Activated CD8-positive, alpha-beta memory T cell treated with anti-CD3 and anti-CD28 coated beads, Interleukin-2, amount 10 ng/mL, durations not matched to agents 7 days and 5 days (primary cell): ENCODE measurements around the gene SDF2. TPM values are rescaled to one million over a fixed set of nuclear protein-coding genes. Genes with fewer than 3 reads are reported as not detected.
"Not testable (repeated sequence)": the region's sequence is repeated elsewhere in the genome, so short reads cannot be mapped to it uniquely, and the experiment has no call there.

Source experiments
- ATAC-seq: fragments of 150-1000 bp; cut with Tn5 transposase; one replicate; pipeline ENCODE4 v1.10.0; 2021; ENCODE audit warnings: moderate library complexity
- CTCF ChIA-PET: fragments of 350-600 bp; sonication (Branson Sonifier 250); formaldehyde crosslinking; loops from one replicate; lab custom pipeline; 2021; ENCODE audit warnings: antibody characterized with exemption; lab: Charles Lee
- DNase-seq: peaks from one replicate; pipeline ENCODE4 v3.0.0-alpha.2; 2020
- H3K27ac Mint-ChIP-seq: one replicate; pipeline ENCODE4 v1.8.0; 2021; ENCODE audit warnings: mild to moderate bottlenecking, mixed read lengths
- H3K27me3 Mint-ChIP-seq: one replicate; pipeline ENCODE4 v1.8.0; 2021; ENCODE audit warnings: mixed read lengths
- H3K36me3 Mint-ChIP-seq: one replicate; pipeline ENCODE4 v1.8.0; 2021; ENCODE audit warnings: mild to moderate bottlenecking, mixed read lengths
- H3K4me1 Mint-ChIP-seq: one replicate; pipeline ENCODE4 v1.8.0; 2021; ENCODE audit warnings: mixed read lengths
- H3K4me3 Mint-ChIP-seq: one replicate; pipeline ENCODE4 v1.8.0; 2021; ENCODE audit warnings: mild to moderate bottlenecking, moderate library complexity, mixed read lengths
- H3K9me3 Mint-ChIP-seq: one replicate; pipeline ENCODE4 v1.8.0; 2022; ENCODE audit warnings: low read depth, mixed read lengths
- total RNA-seq, 2 experiments: library from RNA; stranded (reverse); gene quantifications; one replicate each; pipeline ENCODE4 v1.2.3, GENCODE V29; 2021

SDF2 gene
- total RNA-seq, 2 experiments from 2014 or later, result 45.9 to 48.9 TPM

DNA sequence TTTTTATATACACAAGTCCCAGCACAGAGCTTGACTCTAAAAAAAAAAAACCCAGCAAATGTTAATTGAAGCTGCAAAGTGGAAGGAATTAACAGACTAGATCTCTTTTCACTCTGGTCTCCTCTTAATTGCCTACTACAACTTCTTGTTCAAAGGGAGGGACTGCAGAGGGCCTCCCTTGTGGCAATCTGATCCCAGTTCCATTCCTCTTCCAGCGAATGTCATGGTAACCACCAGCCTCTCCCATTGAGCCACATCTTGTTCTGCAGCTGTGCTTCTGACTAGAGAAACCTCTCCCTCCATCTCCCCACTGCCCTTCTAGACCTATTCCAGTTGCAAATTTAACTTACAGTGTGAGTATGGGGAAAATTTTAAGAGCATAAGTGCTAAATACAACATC lies 6.2 kb upstream of the SDF2 start:
- Mint-ChIP-seq H3K4me3 (no peak overlapping the region), H3K9me3 (no peaks in the 10 kb centered on the region), H3K27me3 (no peaks in the 10 kb centered on the region), H3K4me1 (peaks cover 40% of the 10 kb centered on the region), H3K36me3 (peaks cover 43% of the 10 kb centered on the region), H3K27ac (no peak overlapping the region)
- CTCF ChIA-PET, result interaction anchor here (1.0 to 2.4 kb wide), 5 partner anchors 9 to 24 kb away, joined by 3 to 10 read pairs (median 5); no protein-coding TSS in a partner anchor
- DNase-seq, result no peak
- ATAC-seq, result no peak

GRCh38 chr17:28665994-28666393 lies 4.3 kb upstream of the SDF2 start:
- ATAC-seq, result no peak
- Mint-ChIP-seq H3K27ac (no peak overlapping the region), H3K27me3 (no peaks in the 10 kb centered on the region), H3K4me1 (peaks cover 44% of the 10 kb centered on the region), H3K36me3 (peaks cover 30% of the 10 kb centered on the region), H3K4me3 (no peak overlapping the region), H3K9me3 (no peaks in the 10 kb centered on the region)
- CTCF ChIA-PET, result no interaction called here
- DNase-seq, result no peak

DNA sequence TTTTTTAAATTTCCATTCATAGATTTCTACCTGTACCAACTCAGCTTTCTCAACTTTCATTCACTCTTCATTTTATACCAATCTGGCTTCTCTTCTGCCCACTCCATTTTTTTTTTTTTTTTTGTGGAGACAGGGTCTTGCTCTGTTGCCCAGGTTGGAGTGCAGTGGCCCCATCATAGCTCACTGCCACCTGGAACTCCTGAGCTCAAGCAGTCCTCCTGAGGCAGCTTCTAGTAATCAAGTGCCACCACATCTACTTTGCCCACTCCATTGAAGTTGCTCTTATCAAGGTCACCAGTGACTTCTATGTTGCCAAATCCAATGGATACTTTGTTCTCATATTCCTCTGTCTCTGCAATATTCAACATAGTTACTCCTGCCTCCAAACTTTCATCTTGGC lies 2.0 kb upstream of the SDF2 start:
- Mint-ChIP-seq H3K27ac (peak overlapping the region; percentile 99), H3K27me3 (no peaks in the 10 kb centered on the region), H3K36me3 (peaks cover 37% of the 10 kb centered on the region), H3K9me3 (no peaks in the 10 kb centered on the region), H3K4me3 (peak overlapping the region; percentile 97), H3K4me1 (peaks cover 56% of the 10 kb centered on the region)
- ATAC-seq (no peak), DNase-seq (no peak)
- CTCF ChIA-PET, result interaction anchor here (5.2 kb wide), 1 partner anchor 16 kb away, joined by 102 read pairs; the partner anchor contains the start of gene BLTP2

GRCh38 chr17:28662527-28662829 lies 772 bp upstream of the SDF2 start:
- peaks cover 39% of the 10 kb centered on the region for H3K36me3 Mint-ChIP-seq
- H3K27ac Mint-ChIP-seq, result peak overlapping the region; percentile 99
- CTCF ChIA-PET, result interaction anchor here (0.5 to 5.2 kb wide), 8 partner anchors 10 to 289 kb away, joined by 3 to 102 read pairs (median 7); partner anchors contain the start of genes BLTP2, NEK8, PHF12 and PROCA1
- no peaks in the 10 kb centered on the region for H3K27me3 Mint-ChIP-seq
- peaks cover 49% of the 10 kb centered on the region for H3K4me1 Mint-ChIP-seq
- no peak for DNase-seq
- H3K9me3 Mint-ChIP-seq, result no peaks in the 10 kb centered on the region
- no peak for ATAC-seq
- H3K4me3 Mint-ChIP-seq, result peak overlapping the region; percentile 97

DNA sequence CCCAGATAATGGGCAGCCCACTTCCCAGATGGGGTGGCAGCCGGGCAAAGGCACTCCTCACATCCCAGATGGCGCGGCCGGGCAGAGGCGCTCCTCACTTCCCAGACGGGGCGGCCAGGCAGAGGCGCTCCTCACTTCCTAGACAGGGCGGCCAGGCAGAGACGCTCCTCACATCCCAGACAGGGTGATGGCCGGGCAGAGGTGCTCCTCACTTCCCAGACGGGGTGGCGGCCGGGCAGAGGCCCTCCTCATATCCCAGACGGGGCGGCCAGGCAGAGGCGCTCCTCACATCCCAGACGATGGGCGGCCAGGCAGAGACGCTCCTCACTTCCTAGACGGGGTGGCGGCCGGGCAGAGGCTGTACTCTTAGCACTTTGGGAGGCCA lies 2.2 kb downstream of the SDF2 start:
- not testable (repeated sequence) for H3K4me3 Mint-ChIP-seq, H3K9me3 Mint-ChIP-seq, H3K27me3 Mint-ChIP-seq, H3K27ac Mint-ChIP-seq, DNase-seq, ATAC-seq
- H3K4me1 Mint-ChIP-seq, result peaks cover 38% of the 10 kb centered on the region
- peaks cover 32% of the 10 kb centered on the region for H3K36me3 Mint-ChIP-seq
- CTCF ChIA-PET, result interaction anchor here (1.6 kb wide), 1 partner anchor 10 kb away, joined by 3 read pairs; no protein-coding TSS in a partner anchor

DNA sequence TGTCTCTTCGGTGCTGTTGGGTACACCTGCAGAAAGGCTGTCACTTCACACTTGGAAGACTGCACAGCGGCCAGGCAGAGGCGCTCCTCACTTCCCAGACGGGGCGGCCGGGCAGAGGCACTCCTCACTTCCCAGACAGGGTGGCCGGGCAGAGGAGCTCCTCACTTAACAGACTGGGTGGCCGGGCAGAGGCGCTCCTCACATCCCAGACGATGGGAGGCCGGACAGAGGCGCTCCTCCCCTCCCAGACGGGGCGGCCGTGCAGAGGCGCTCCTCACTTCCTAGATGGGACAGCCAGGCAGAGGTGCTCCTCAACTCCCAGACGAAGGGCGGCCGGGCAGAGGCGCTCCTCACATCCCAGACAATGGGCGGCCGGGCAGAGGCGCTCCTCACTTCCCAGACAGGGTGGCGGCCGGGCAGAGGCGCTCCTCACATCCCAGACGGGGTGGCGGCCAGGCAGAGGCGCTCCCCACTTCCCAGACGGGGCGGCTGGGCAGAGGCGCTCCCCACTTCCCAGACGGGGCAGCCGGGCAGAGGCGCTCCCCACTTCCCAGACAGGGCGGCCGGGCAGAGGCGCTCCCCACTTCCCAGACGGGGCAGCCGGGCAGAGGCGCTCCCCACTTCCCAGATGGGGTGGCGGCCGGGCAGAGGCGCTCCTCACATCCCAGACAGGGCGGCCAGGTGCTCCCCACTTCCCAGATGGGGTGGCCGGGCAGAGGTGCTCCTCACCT lies 2.8 kb downstream of the SDF2 start:
- Mint-ChIP-seq H3K36me3 (peaks cover 31% of the 10 kb centered on the region), H3K4me1 (peaks cover 34% of the 10 kb centered on the region)
- H3K27me3 Mint-ChIP-seq, H3K9me3 Mint-ChIP-seq, DNase-seq, H3K27ac Mint-ChIP-seq, CTCF ChIA-PET, ATAC-seq, H3K4me3 Mint-ChIP-seq: not testable (repeated sequence)

DNA sequence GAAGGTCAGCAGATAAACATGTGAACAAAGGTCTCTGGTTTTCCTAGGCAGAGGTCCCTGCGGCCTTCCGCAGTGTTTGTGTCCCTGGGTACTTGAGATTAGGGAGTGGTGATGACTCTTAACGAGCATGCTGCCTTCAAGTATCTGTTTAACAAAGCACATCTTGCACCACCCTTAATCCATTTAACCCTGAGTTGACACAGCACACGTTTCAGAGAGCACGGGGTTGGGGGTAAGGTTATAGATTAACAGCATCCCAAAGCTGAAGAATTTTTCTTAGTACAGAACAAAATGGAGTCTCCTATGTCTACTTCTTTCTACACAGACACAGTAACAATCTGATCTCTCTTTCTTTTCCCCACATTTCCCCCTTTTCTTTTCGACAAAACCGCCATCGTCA lies 3.4 kb downstream of the SDF2 start:
- H3K9me3 Mint-ChIP-seq, ATAC-seq, H3K4me3 Mint-ChIP-seq, H3K27ac Mint-ChIP-seq, DNase-seq, H3K27me3 Mint-ChIP-seq, CTCF ChIA-PET: not testable (repeated sequence)
- peaks cover 29% of the 10 kb centered on the region for H3K4me1 Mint-ChIP-seq
- peaks cover 30% of the 10 kb centered on the region for H3K36me3 Mint-ChIP-seq

- Mint-ChIP-seq H3K4me1 (peaks cover 23% of the 10 kb centered on the region), H3K27ac (no peak overlapping the region), H3K27me3 (no peaks in the 10 kb centered on the region), H3K36me3 (peaks cover 33% of the 10 kb centered on the region), H3K9me3 (no peaks in the 10 kb centered on the region), H3K4me3 (no peak overlapping the region)
- ATAC-seq, result no peak
- DNase-seq, result no peak
- CTCF ChIA-PET, result interaction anchor here (0.8 to 1.3 kb wide), 2 partner anchors 11 to 17 kb away, joined by 3 read pairs; no protein-coding TSS in a partner anchor
These were observed 4.0 kb downstream of the SDF2 start for GRCh38 chr17:28657756-28658155.

GRCh38 chr17:28655160-28655559 lies 6.5 kb downstream of the SDF2 start:
- no peaks in the 10 kb centered on the region for H3K9me3 Mint-ChIP-seq
- H3K27ac Mint-ChIP-seq, result no peak overlapping the region
- H3K4me1 Mint-ChIP-seq, result peaks cover 12% of the 10 kb centered on the region
- ATAC-seq (peak; percentile 27), DNase-seq (no peak)
- H3K27me3 Mint-ChIP-seq, result no peaks in the 10 kb centered on the region
- CTCF ChIA-PET, result interaction anchor here (0.6 to 1.7 kb wide), 3 partner anchors 8 to 22 kb away, joined by 3 to 6 read pairs (median 3); partner anchors contain the start of gene BLTP2
- H3K36me3 Mint-ChIP-seq, result peaks cover 29% of the 10 kb centered on the region
- H3K4me3 Mint-ChIP-seq, result no peak overlapping the region

GRCh38 chr17:28648698-28649097 lies 13.0 kb downstream of the SDF2 start:
- no peak overlapping the region for H3K4me3 Mint-ChIP-seq
- DNase-seq (no peak), ATAC-seq (no peak)
- H3K9me3 Mint-ChIP-seq, result no peaks in the 10 kb centered on the region
- H3K27ac Mint-ChIP-seq, result no peak overlapping the region
- no peaks in the 10 kb centered on the region for H3K27me3 Mint-ChIP-seq
- CTCF ChIA-PET, result interaction anchor here (1.1 to 8.5 kb wide), 4 partner anchors 14 to 28 kb away, joined by 5 to 102 read pairs (median 22); partner anchors contain the start of genes SDF2 and SUPT6H
- peaks cover 26% of the 10 kb centered on the region for H3K4me1 Mint-ChIP-seq
- H3K36me3 Mint-ChIP-seq, result peaks cover 16% of the 10 kb centered on the region

- peak overlapping the region; percentile 92 for H3K27ac Mint-ChIP-seq
- ATAC-seq, result no peak
- no peak for DNase-seq
- CTCF ChIA-PET, result interaction anchor here (0.8 to 8.5 kb wide), 19 partner anchors 8 to 103 kb away, joined by 3 to 102 read pairs (median 5); partner anchors contain the start of genes NEK8, PROCA1, RPL23A and SDF2
- H3K4me1 Mint-ChIP-seq, result peaks cover 38% of the 10 kb centered on the region
- H3K9me3 Mint-ChIP-seq, result no peaks in the 10 kb centered on the region
- no peaks in the 10 kb centered on the region for H3K27me3 Mint-ChIP-seq
- H3K4me3 Mint-ChIP-seq, result peak overlapping the region; percentile 86
- peaks cover 30% of the 10 kb centered on the region for H3K36me3 Mint-ChIP-seq
These were observed 15.5 kb downstream of the SDF2 start for GRCh38 chr17:28646039-28646754.

DNA sequence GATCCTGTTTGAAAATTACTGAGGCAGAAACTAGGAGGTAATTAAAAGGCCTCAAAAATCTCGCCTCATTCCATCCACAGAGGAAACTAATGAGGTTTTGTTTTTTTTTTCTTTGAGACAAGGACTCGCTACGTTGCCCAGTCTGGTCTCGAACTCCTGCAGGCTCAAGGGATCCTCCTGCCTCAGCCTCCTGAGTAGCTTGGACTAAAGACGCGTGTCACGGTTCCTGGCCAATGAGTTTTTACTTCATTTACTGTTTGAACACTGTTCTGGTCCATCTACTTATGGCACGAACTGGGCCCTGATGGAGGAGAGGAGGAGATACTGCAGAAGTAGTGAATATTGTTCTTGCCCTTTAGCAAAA lies 16.1 kb downstream of the SDF2 start:
- peaks cover 38% of the 10 kb centered on the region for H3K4me1 Mint-ChIP-seq
- peak; percentile 45 for DNase-seq
- no peaks in the 10 kb centered on the region for H3K9me3 Mint-ChIP-seq
- H3K27me3 Mint-ChIP-seq, result no peaks in the 10 kb centered on the region
- ATAC-seq, result no peak
- H3K27ac Mint-ChIP-seq, result peak overlapping the region; percentile 92
- peaks cover 29% of the 10 kb centered on the region for H3K36me3 Mint-ChIP-seq
- CTCF ChIA-PET, result interaction anchor here (0.8 to 8.5 kb wide), 15 partner anchors 10 to 307 kb away, joined by 3 to 102 read pairs (median 6); partner anchors contain the start of genes NEK8, PROCA1, RPL23A and SDF2
- peak overlapping the region; percentile 86 for H3K4me3 Mint-ChIP-seq
